Fibroblast of skin of left biceps (primary cell): ENCODE measurements around the gene DENND6B.
"Not testable (repeated sequence)": the region's sequence is repeated elsewhere in the genome, so short reads cannot be mapped to it uniquely, and the experiment has no call there.

Experiments used
- DNase-seq, 2 experiments: peaks; one replicate each; pipeline ENCODE4 v3.0.0-alpha.2; 2013; ENCODE audit warnings: low read depth in 2 of 2

The DENND6B gene

DNA sequence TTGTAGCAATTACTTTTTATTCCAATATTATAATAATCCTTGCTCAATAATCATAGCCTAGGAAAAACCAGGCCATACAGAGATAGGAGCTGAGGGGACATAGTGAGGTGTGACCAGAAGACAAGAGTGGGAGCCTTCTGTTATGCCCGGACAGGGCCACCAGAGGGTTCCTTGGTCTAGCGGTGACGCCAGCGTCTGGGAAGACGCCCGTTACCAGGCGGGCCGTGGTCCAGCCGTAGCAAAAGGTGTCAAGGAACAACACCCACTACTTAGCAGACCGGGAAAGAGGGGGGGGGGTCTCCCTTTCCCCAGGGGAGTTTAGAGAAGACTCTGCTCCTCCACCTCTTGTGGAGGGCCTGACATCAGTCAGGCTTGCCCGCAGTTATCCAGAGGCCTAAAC lies 53.5 kb downstream of the DENND6B start:
- not testable (repeated sequence) for DNase-seq

DNA sequence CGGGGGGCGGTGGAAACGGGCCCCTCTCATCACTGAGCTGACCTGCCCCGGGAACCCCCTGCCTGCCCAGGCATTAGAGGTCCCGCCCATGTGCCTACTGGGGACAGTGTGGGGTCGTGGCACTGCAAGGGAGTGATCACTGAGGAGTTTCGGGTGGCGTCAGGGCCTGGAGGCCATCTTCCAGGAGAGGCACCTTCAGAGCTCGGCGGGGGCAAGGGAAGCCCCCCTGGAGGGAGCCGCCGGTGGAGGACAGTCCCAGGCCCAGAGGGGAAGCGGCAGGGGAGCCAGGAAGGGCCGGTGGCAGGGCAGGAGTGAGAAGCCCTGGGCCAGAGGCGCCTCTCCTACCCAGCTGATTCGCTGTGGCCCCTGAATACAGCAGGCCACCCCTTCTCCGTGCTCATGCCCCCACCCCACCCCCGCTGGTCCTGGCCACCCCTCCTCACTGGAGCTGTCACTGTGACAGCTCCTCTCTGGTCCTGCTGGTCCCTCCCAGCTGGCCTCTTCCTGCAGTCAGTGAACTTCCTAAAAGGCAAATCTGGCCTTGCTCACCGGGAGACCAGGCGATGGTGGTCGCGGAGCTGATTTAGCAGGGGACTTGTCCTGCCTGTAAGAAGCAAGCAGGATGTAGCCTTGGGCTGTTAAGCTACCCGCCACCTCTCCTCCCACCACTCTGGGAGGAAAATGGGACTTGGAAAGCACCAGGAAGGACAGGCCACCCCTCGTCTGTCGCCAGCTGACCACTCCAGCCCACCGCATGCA lies 54.6 kb downstream of the DENND6B start:
- DNase-seq: no peak

DNA sequence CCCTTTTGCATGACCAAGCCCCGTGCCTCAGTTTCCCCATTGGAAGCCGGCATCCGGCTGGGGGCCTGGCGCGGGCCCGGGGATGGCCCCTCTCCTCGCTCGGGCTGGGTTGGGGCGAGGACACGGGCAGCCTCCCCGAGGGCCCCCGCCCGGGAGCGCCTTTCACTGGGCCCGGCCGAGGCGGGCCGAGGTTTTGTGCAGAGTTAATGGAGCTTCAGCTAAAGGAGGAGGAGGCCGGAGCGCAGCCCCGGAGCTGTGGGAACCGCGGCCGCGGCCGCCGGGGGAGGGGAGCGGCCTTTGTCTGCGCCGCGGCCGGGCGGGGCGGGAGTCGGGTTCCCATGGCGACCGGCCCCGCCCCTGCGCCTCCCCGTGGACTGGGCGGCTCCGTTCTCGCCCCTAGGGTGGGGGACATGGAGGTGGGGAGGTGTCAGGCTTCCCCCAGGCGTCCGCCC lies 55.3 kb downstream of the DENND6B start:
- no peak for DNase-seq

DNA sequence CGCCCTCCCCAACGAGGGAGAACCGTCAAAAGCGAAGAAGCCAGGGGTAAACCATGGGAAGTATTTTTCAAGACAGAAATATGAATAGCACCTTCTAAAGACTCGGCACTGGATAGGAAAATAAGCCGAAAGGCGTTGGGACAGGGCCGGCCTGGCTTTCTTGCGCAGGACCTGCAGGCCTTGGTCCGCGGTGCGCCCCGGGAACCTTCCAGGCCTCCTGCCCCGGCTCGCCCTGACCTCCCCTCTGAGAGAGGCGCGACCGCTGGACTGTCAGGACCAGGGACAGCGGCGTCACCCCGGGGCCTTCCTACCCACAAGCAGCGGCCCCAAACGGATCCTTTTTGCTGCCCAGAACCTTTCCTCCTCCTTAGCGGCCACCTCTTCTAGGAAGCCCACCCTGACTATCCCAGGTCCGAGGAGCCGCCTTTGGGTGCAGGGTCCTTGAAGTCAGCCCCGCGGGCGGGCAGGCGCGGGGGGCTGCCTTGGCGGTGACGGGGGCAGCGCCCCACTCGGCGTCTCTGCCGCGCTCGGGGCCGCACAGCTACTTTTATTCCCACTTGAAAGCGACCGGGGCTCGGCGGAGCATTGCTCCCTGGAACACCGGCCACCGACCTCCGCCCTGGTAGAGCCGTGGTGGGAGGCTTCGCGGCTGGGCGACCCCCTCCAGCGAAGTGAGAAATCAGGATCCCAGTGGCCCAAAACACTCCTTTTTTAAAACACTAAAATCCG lies 56.0 kb downstream of the DENND6B start:
- DNase-seq: no peak

DNA sequence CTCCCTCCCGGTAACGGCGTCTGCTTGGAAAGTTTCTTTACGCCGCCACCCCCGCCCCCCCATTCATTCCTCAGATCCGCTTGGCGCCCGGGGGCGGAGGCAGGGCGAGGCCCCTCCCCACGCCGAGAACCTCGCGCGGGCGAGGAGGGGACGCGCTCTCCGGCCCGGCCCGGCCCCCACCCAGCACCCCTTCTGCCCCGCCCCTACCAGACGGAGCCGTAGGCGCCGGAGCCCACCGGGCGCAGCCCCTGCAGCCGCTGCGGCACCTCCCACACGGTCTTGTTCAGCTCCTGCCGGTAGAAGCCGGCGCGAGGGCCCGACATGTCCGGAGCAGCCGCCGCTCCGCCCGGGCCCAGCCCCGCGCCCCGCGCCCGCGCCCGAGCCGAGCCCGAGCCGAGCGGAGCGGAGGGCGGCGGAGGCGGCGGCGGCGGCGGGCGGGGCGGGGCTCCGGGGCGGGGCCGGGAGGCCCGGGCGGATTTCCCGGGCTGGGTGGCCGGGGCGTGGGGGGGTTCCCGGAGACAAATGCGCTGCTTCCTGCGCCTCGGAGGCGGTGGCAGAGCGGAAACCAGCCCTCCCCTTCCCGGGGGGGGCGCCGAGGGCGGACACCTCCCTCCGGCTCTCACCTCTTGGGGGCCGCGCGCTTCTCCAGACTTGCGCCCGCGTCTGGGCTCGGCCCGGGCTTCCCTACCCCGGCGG lies 56.7 kb downstream of the DENND6B start, which contains the start of gene MAPK11:
MAPK11 (minus strand) TSS at position 411 of the 696 bp plus-strand sequence; CDS start at position 323, 88 bp downstream.
- DNase-seq: no peak

DNA sequence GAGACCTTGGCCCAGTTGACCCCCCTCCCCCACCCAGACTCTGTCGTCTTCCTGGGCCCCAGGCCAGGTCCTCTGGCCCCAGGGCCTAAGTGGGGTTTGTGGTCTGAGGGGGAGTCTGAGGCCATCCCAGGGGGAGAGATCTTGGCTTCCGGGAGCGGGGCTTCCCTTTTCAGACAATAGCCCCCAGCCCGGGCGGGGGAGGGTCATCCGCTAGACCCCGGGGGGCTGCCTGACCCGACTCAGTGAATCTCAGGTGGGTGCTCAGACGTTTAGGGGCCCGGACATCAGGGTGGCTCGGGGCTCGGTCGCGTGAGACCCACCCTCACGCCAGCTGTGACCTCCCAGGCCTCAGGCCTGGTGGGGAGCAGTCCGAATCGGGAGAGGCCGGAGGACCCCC lies 57.2 kb downstream of the DENND6B start:
- DNase-seq: no peak

DNA sequence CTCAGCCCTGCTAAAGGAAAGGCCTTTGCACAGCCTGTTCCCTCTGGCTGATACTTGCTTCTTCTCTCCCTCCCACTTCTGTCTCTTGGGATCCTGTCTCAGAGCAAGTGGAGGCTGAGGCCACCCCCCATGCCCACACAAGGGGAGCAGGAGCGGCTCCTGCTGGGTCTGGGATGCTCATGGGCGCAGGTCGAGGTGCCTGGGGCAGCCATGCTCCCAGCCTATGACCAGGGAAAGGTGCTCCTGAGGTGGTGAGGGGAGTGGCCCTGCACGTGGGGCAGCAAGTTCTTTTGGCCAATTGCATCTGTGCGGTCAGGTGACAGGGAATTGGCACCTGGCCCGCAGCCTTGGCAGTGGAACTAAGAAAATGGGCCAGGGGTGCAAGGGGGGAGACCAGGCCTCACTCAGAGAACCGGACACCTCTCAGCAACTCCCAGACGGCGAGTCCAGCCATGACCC lies 58.1 kb downstream of the DENND6B start:
- no peak for DNase-seq

DNA sequence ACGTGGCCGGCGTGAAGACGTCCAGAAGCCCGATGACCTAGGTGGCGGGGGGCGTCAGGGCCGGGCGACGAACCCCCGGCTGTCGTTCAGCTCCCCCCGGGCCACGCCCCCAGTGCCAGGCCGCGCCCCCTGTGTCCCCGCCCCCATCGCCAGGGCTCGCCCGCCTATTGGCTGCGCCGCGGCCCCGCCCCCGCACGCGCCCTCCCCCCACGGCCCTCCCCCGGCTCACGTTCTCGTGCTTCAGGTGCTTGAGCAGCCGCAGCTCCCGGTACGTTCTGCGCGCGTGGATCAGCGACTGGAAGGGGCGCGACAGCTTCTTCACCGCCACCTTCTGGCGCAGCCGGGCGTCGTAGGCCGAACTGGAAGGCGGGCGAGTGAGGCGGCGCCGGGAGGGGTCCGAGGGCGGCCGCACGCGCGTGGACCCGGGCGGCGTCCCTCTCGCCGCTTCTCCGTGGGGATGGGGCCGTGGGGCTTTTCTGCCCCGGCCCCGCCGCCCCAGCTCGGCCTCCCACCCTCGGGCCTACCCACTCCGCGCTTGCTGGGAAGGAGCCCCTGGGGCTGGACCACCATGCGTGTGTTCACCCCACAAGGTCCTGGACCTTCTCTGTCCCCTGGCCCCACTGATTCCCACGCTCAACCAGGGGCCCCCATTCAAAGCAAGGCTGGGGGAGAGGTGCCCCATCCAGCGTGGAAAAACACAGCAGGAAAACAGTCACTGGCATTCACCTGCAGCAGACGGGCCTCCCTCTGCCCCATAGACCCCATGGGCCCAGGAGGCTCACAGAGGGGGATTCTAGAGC lies 59.0 kb downstream of the DENND6B start:
- DNase-seq: no peak

DNA sequence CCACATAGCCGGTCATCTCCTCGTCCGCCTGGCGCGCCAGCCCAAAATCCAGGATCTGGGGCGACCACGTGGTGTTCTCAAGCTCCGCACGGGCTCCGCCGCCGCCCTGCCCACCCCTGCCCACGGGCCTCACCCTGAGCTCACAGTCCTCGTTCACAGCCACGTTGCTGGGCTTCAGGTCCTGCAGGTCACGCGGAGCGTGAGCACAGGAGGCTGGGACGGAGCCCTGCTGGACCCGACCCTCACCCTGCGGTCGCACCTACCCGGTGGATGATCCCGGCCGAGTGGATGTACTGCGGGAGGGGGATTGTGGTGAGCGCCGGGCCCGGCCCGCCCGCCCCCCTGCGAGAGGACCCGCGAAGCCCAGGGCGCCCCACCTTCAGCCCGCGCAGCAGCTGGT lies 59.8 kb downstream of the DENND6B start:
- DNase-seq: no peak

DNA sequence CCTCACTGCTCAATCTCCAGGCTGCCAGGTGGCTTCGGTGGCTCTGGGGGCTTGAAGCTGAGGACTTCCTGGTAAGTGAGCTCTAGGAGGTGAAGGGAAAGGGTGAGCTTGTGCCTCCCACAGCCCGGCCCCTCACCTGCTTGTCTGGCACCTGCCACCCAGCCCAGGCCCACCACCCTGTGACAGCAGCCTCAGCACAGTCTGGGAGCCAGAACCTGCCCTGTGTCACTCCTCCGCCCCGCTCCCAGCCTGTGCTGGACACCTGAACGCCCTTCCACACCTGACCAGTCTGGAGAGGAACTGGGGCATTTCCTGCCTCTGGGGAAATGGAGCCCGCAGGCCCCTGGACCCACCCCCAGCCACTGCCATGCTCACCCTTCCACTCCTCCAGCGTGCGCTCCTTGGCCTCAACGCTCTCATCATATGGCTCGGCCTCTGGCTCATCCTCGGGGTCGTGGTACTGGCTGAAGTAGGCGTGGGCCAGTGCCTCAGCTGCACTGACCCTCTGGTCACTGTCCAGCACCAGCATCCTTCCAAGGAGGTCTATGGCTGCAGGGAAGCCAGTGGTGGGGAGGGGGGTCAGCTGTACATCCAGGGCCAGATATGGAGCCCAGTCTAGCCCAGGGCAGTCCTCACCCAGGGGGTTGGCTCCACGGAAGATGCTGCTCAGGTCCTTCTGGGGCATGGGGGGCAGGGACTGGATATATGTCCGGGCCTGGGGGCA lies 61.7 kb downstream of the DENND6B start:
- no peak for DNase-seq

DNA sequence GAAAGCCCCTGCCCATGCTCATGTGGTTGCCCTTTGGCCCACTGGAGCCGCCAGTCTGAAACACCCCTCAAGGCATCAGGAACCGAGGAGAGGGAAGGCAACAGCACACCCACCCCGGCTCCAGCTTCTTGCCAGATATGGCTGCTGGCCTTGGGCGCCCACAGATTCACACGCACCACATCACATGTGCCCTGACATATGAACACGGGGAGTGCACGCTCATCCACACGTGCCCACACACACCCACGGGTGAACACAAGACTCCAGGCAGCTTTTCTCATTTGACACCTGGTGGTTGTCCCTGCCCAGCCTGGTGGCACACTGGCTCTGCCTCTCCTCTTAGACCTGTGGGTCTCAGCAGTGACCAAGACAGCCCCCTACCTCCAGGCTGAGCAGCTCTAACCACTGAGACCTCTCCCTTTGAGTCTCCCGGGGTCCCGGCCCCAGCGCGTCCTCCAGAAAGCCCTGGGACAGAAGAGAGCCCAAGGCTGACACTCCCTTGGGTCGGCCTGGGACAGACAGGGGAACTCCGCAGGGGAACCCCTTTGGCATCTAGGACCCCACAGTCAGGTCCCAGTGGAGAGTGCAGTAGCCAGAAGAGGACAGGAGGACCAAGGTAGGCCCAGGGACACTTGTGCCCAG lies 62.6 kb downstream of the DENND6B start:
- DNase-seq: no peak

DNA sequence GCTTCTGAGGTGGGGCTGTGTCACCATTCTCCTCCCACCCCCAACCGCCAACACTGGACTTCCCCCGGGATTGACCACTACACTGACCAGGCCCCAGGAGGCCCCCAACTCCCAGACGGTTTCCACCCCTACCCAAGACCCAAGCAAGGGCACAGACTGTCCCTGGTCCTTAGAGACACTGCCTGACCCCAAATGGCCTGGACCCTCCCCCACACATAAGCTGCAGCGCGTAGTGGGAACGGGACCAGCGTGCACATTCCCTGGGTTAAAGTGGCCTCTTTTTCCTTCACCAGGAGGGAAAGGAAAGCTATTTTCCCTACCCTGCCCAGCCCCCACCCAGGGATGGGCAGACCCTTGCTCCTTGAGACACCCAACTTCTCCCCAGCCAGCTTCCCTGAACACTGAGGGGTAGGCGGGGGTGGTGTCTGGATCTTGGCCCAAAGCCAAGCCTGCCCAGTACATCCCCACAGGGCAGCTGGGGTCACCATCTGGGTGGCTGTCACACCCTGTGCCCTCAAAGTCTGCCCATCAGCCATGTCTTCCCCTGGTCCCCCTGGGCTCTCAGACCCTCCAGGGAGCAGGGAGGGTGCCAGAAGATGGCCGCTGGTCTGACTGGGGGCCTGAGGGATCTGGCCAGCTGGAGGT lies 63.7 kb downstream of the DENND6B start:
- no peak for DNase-seq

DNA sequence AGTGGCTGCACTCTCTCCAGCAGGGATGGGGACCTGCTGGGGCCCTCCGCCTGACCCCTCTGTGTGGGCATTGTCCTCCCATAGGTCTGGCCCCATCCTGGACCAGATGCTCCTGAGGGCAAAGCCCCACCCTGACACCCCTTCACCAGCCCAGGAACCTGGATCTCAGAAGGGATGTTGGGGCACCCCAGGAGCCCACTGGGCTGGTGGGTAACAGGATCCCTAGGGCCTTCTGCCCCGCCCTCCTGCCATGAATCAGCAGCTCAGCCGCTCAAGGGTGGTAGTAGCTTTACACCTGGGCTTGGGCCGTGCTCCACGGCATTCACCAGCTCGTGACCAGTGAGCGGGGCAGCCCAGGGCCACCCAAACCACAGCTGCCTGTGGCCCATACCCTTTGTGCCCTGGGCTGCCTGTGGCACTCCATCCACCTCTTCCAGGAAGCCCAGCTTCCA lies 64.3 kb downstream of the DENND6B start:
- no peak for DNase-seq

DNA sequence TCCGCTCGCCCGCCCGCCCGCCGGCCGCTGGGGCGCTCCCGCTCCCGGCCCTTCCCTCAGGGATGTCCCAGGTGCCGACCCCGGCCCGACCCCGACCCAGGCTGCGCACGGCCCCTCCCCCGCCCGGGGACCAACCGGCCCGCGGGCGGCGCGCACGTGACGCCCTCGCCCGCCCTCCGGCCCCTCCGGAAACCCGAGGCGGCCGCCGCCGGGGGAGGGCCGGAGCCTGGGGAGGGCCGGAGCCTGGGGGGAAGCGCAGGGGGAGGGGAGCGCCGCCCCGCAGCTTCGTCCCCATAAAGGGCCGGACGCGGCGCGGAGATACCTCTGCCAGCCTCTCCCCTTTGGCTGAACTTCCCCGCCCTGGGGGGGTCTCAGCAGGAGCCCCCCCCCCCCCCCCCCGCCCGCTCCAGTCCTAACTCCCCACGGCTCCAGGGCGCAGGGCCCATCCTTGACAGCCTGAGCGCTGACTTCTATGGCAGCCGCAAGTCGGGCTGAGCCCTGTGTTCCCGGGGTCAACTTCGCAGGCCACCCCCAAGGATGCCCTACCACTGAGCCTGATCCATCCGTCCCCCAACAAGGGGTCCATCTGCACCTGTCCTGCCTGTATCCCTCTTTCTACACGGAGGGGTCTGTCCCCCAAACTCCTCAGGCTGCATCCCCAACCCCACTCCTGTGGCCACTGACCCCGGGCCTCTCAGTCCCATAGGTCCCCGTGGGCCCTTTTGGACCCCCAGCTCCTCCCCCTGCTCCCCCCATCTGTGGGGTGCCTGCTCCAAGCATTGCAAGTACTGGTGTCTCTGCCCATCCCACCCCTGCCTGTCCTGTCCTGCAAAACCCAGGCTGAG lies 65.0 kb downstream of the DENND6B start, which contains the start of gene MAPK12:
MAPK12 (minus strand) TSS at position 69 of the 845 bp plus-strand sequence. CDS start 174 bp downstream, outside the sequence.
- DNase-seq: no peak

DNA sequence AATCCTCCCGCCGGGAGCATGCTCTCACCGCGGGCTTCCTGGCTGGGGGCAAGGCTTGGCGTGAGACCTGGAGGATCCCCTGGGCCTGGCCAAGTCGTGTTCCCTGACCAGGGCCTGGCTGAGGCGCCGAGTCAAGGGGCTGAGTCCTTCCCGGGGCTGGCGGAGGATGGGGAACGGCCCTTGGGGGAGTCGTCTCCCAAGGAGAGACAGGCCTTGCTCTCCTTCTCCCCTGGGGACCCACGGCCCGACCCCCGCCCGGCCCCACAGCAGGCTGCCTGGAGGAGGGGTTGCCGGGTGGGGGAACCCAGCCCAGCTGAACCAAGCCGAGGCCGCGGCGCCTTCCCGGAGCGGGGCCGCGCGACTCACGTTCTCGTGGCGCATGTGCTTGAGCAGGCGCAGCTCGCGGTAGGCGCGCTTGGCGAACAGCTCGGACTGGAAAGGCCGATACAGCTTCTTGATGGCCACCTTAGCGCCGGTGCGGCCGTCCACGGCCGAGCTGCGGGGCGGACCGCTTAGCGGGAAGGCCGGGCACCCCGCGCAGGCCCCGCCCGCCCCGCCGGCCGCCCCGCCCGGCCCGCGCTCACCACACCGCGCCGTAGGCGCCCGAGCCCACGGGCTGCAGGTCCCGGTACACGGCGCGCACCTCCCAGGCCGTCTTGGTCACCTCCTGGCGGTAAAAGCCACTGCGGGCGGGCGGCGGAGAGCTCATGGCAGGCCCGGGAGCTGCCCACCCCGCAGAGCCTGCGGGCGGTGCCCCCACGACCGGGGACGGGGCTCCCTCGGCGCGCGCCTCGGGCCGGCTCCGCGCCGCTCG lies 65.8 kb downstream of the DENND6B start:
- DNase-seq: no peak

DNA sequence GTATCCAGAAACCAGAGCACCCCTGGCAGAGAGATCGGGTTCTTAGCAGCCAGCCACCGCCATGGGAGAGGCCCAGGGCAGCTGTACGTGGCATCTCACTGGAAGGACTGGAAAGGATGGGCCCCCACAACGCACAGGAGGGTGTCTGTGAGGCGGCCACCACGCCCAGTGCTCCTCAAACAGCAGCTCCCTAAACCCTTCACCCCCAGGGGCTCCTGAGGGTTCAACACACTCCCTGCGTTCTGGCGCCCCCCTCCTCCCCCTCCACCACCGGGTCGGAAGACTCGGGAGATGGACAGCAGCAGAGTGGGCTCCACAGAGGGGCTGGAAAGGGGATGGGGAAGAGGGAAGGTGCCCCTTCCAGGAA lies 66.4 kb downstream of the DENND6B start:
- DNase-seq: no peak

DNA sequence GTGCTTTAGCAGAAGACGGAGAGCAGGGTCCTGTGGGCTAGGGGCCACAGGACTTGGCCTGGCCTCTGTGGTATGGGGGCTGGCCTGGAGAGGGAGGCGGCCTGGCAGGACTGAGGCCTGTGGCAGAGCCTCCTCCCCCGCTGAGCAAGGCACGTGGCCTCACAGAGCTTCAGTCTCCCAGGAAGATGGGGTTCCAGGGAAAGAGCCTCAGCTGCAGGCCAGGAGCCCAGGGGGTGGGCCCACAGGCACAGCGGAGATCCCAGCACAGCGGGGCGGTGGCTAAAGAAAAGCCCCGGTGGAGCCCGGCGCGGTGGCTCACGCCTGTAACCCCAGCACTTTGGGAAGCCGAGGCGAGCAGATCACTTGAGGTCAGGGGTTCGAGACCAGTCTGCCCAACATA lies 67.5 kb downstream of the DENND6B start:
- no peak for DNase-seq
